Keratinocyte (primary cell): ENCODE data around the gene RAPGEF1. TPM values are rescaled to one million over a fixed set of nuclear protein-coding genes. Genes with fewer than 3 reads are reported as not detected.

Experiments
- DNase-seq: peaks from one replicate; pipeline ENCODE4 v3.0.0-alpha.2; 2011; ENCODE audit warnings: low read depth, missing footprints, low spot score
- FAIRE-seq: peaks from 2 replicates; lab custom pipeline; 2011; peaks lifted over from hg19 to GRCh38; lab: Jason Lieb, UNC
- H2AFZ ChIP-seq: 2 replicates; pipeline ENCODE4 v1.6.0; 2012; ENCODE audit warnings: low read length, control low read depth, inconsistent platforms; ENCODE audit not compliant: control insufficient read depth
- H3K27ac ChIP-seq: 2 replicates; pipeline ENCODE4 v1.5.1; 2011; ENCODE audit warnings: low read length; ENCODE audit not compliant: control insufficient read depth, insufficient read depth
- H3K27me3 ChIP-seq: 3 replicates; pipeline ENCODE4 v1.6.0; 2011; ENCODE audit warnings: low read length; ENCODE audit not compliant: control insufficient read depth, insufficient read depth; ENCODE audit errors: extremely low read depth
- H3K36me3 ChIP-seq, 2 experiments: 2 replicates in 1 of 2; 3 replicates in 1 of 2; pipeline ENCODE4 v1.5.1; 2011; ENCODE audit warnings: low read length in 2 of 2, mild to moderate bottlenecking in 1 of 2; ENCODE audit not compliant: control insufficient read depth in 2 of 2, insufficient read depth in 2 of 2; ENCODE audit errors: extremely low read depth in 1 of 2
- H3K4me1 ChIP-seq: 3 replicates; pipeline ENCODE4 v1.5.1; 2011; ENCODE audit warnings: low read length; ENCODE audit not compliant: control insufficient read depth, insufficient read depth; ENCODE audit errors: extremely low read depth
- H3K4me2 ChIP-seq: 3 replicates; pipeline ENCODE4 v1.6.0; 2011; ENCODE audit warnings: low read depth, low read length; ENCODE audit not compliant: control insufficient read depth, insufficient read depth; ENCODE audit errors: extremely low read depth
- H3K4me3 ChIP-seq, 3 experiments: fragments of 200-600 bp in 1 of 3; sonication (generic) in 1 of 3; 2 replicates in 2 of 3; 3 replicates in 1 of 3; pipeline ENCODE4 v1.5.1; 2011 to 2016; ENCODE audit warnings: low read length in 3 of 3, mild to moderate bottlenecking in 3 of 3, control low read depth in 2 of 3, inconsistent platforms in 1 of 3, low read depth in 1 of 3, mixed read lengths in 1 of 3, mixed run types in 1 of 3, moderate library complexity in 1 of 3; ENCODE audit not compliant: control insufficient read depth in 2 of 3, insufficient read depth in 2 of 3; ENCODE audit errors: extremely low read depth in 1 of 3
- H3K79me2 ChIP-seq: 2 replicates; pipeline ENCODE4 v1.6.0; 2012; ENCODE audit warnings: low read length; ENCODE audit not compliant: control insufficient read depth, insufficient read depth
- H3K9ac ChIP-seq: 3 replicates; pipeline ENCODE4 v1.6.0; 2011; ENCODE audit warnings: low read length; ENCODE audit not compliant: control insufficient read depth, insufficient read depth; ENCODE audit errors: extremely low read depth
- H3K9me1 ChIP-seq: 3 replicates; pipeline ENCODE4 v1.6.0; 2011; ENCODE audit warnings: low read length; ENCODE audit not compliant: control insufficient read depth, insufficient read depth; ENCODE audit errors: extremely low read depth
- H3K9me3 ChIP-seq: 2 replicates; pipeline ENCODE4 v1.5.1; 2012; ENCODE audit warnings: low read depth, low read length; ENCODE audit not compliant: control insufficient read depth
- H4K20me1 ChIP-seq: 3 replicates; pipeline ENCODE4 v1.6.0; 2011; ENCODE audit warnings: low read length; ENCODE audit not compliant: control insufficient read depth, insufficient read depth; ENCODE audit errors: extremely low read depth
- CTCF ChIP-seq, 3 experiments: IDR thresholded peaks in 1 of 3; conservative IDR thresholded peaks in 1 of 3; optimal IDR thresholded peaks in 1 of 3; 2 replicates in 2 of 3; 3 replicates in 1 of 3; pipeline versions ENCODE3 to v1.5.1; 2011; ENCODE audit warnings: low read length in 3 of 3, mild to moderate bottlenecking in 3 of 3, moderate library complexity in 2 of 3, control low read depth in 1 of 3, inconsistent platforms in 1 of 3; ENCODE audit not compliant: insufficient read depth in 2 of 3; ENCODE audit errors: extremely low read depth in 1 of 3
- EZH2 ChIP-seq: IDR thresholded peaks from one replicate; pipeline ENCODE4 v1.6.1; 2012; ENCODE audit warnings: inconsistent platforms, mild to moderate bottlenecking, low read length, moderate library complexity
- dilution Hi-C: fragments of 300-500 bp; cut with MboI; formaldehyde crosslinking; loops from one replicate; pipeline ENCODE4 v1.7.0; 2020; ENCODE audit warnings: low sequenced_read_pairs; ENCODE audit not compliant: extremely low pct_ligation_motif_present
- polyA plus RNA-seq, 5 experiments: library from polyadenylated mRNA; depleted of rRNA in 3 of 5; stranded (reverse) in 3 of 5; stranded (forward) in 1 of 5; unstranded in 1 of 5; fragments of >200 nt; gene quantifications; 1 replicate in 1 of 5; 2 replicates in 3 of 5; 3 replicates in 1 of 5; pipeline versions ENCODE4 v1.2.1 to v1.2.3, GENCODE V29; 2011 to 2012; ENCODE audit warnings: missing spikeins in 2 of 5, low read depth in 1 of 5, low replicate concordance in 1 of 5

RAPGEF1 gene
- polyA plus RNA-seq, 1 donor (not counting 4 experiments of a cell fraction or from before 2014, with no cell fraction given): 18.5 TPM

- H4K20me1 ChIP-seq: no peaks in the 10 kb centered on the region
- DNase-seq: no peak
- no peak overlapping the region for H2AFZ ChIP-seq
- no peak for FAIRE-seq
- H3K36me3 ChIP-seq: peaks cover 22 to 26% of the 10 kb centered on the region in 2 experiments
- no peaks in the 10 kb centered on the region for H3K79me2 ChIP-seq
- H3K9me3 ChIP-seq: no peaks in the 10 kb centered on the region
- no peaks in the 10 kb centered on the region for H3K9me1 ChIP-seq
- dilution Hi-C loops: no loop called here
- H3K27ac ChIP-seq: no peak overlapping the region
- no peaks in the 10 kb centered on the region for H3K27me3 ChIP-seq
- H3K4me3 ChIP-seq: no peak overlapping the region
- H3K4me1 ChIP-seq: no peaks in the 10 kb centered on the region
- no peak overlapping the region for H3K9ac ChIP-seq
- H3K4me2 ChIP-seq: no peak overlapping the region
- TF ChIP-seq EZH2 (no peak), CTCF (optimal IDR thresholded peaks at IDR 0.05 in 1 of 3, IDR thresholded peaks at IDR 0.05 in 1 of 3, conservative IDR thresholded peaks at IDR 0.05 in 1 of 3; ENCODE audit: extremely low read depth in 1 of 3, insufficient read depth in 2 of 3, low read length in 3 of 3) (no peak)
Observed at GRCh38 chr9:131591845-131592208, 148.0 kb downstream of the RAPGEF1 start.

GRCh38 chr9:131590907-131591844 lies 148.7 kb downstream of the RAPGEF1 start:
- Histone ChIP-seq H3K79me2 (no peaks in the 10 kb centered on the region), H3K27me3 (no peaks in the 10 kb centered on the region), H3K9me1 (no peaks in the 10 kb centered on the region), H3K36me3 (peaks cover 17 to 22% of the 10 kb centered on the region in 2 experiments), H3K9ac (no peak overlapping the region), H3K27ac (no peak overlapping the region), H4K20me1 (no peaks in the 10 kb centered on the region), H3K4me1 (no peaks in the 10 kb centered on the region), H3K4me3 (no peak overlapping the region), H3K4me2 (no peak overlapping the region), H2AFZ (no peak overlapping the region), H3K9me3 (no peaks in the 10 kb centered on the region)
- no peak for TF ChIP-seq EZH2
- TF ChIP-seq CTCF (optimal IDR thresholded peaks at IDR 0.05 in 1 of 3, IDR thresholded peaks at IDR 0.05 in 1 of 3, conservative IDR thresholded peaks at IDR 0.05 in 1 of 3; ENCODE audit: extremely low read depth in 1 of 3, insufficient read depth in 2 of 3, low read length in 3 of 3): peak; percentile 70 to 95 (median 81)
- dilution Hi-C loops: no loop called here
- DNase-seq: peak; percentile 19
- peak; percentile 78 for FAIRE-seq
